ENCODE results near the gene EHBP1. TPM values are rescaled to one million over a fixed set of nuclear protein-coding genes. Genes with fewer than 3 reads are reported as not detected.
A peak's percentile ranks its signal among the peaks of the same experiment; 100 is the strongest.

Gene EHBP1
- total and polyA plus RNA-seq, 2 experiments from 2014 or later: 27.2 to 47.9 TPM

GRCh38 chr2:62745891-62746481, 40.5 kb downstream of the EHBP1 start:
- no peaks in the 10 kb centered on the region for H3K27me3 ChIP-seq (ENCODE audit: insufficient read depth)
- peak overlapping the region; percentile 9; the same call in 1 of the 2 replicates for H3K4me2 ChIP-seq
- no peak for ATAC-seq
- TF ChIP-seq ZNF462 (CRISPR knock-in tag; IDR thresholded peaks at IDR 0.05) (no peak), CREB1 (CRISPR knock-in tag; IDR thresholded peaks at IDR 0.05; ENCODE audit: low read depth) (no peak), POLR2AphosphoS5 (IDR thresholded peaks at IDR 0.05; ENCODE audit: low read depth) (no peak), JUNB (IDR thresholded peaks at IDR 0.05; ENCODE audit: unreplicated experiment) (no peak), STAT1 (IDR thresholded peaks at IDR 0.05; ENCODE audit: unreplicated experiment) (no peak), ZNF114 (CRISPR knock-in tag; IDR thresholded peaks at IDR 0.05) (no peak), NANOG (IDR thresholded peaks at IDR 0.05; ENCODE audit: borderline replicate concordance) (no peak), EZH2phosphoT487 (IDR thresholded peaks at IDR 0.05; ENCODE audit: unreplicated experiment) (no peak), EZH2 (IDR thresholded peaks at IDR 0.05; ENCODE audit: low read depth, unreplicated experiment) (no peak), ZNF331 (CRISPR knock-in tag; IDR thresholded peaks at IDR 0.05; ENCODE audit: low read depth) (no peak)
- TF ChIP-seq, protein P1, sequence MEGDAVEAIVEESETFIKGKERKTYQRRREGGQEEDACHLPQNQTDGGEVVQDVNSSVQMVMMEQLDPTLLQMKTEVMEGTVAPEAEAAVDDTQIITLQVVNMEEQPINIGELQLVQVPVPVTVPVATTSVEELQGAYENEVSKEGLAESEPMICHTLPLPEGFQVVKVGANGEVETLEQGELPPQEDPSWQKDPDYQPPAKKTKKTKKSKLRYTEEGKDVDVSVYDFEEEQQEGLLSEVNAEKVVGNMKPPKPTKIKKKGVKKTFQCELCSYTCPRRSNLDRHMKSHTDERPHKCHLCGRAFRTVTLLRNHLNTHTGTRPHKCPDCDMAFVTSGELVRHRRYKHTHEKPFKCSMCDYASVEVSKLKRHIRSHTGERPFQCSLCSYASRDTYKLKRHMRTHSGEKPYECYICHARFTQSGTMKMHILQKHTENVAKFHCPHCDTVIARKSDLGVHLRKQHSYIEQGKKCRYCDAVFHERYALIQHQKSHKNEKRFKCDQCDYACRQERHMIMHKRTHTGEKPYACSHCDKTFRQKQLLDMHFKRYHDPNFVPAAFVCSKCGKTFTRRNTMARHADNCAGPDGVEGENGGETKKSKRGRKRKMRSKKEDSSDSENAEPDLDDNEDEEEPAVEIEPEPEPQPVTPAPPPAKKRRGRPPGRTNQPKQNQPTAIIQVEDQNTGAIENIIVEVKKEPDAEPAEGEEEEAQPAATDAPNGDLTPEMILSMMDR (conservative IDR thresholded peaks at IDR 0.05; ENCODE audit: low read depth in 2 of 2): no peak
- TF ChIP-seq, protein P2, sequence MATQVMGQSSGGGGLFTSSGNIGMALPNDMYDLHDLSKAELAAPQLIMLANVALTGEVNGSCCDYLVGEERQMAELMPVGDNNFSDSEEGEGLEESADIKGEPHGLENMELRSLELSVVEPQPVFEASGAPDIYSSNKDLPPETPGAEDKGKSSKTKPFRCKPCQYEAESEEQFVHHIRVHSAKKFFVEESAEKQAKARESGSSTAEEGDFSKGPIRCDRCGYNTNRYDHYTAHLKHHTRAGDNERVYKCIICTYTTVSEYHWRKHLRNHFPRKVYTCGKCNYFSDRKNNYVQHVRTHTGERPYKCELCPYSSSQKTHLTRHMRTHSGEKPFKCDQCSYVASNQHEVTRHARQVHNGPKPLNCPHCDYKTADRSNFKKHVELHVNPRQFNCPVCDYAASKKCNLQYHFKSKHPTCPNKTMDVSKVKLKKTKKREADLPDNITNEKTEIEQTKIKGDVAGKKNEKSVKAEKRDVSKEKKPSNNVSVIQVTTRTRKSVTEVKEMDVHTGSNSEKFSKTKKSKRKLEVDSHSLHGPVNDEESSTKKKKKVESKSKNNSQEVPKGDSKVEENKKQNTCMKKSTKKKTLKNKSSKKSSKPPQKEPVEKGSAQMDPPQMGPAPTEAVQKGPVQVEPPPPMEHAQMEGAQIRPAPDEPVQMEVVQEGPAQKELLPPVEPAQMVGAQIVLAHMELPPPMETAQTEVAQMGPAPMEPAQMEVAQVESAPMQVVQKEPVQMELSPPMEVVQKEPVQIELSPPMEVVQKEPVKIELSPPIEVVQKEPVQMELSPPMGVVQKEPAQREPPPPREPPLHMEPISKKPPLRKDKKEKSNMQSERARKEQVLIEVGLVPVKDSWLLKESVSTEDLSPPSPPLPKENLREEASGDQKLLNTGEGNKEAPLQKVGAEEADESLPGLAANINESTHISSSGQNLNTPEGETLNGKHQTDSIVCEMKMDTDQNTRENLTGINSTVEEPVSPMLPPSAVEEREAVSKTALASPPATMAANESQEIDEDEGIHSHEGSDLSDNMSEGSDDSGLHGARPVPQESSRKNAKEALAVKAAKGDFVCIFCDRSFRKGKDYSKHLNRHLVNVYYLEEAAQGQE (IDR thresholded peaks at IDR 0.05; ENCODE audit: unreplicated experiment): no peak
- TF ChIP-seq, protein P3, sequence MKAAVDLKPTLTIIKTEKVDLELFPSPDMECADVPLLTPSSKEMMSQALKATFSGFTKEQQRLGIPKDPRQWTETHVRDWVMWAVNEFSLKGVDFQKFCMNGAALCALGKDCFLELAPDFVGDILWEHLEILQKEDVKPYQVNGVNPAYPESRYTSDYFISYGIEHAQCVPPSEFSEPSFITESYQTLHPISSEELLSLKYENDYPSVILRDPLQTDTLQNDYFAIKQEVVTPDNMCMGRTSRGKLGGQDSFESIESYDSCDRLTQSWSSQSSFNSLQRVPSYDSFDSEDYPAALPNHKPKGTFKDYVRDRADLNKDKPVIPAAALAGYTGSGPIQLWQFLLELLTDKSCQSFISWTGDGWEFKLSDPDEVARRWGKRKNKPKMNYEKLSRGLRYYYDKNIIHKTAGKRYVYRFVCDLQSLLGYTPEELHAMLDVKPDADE (IDR thresholded peaks at IDR 0.05): no peak
- peaks cover 39% of the 10 kb centered on the region for H3K4me1 Mint-ChIP-seq
- no peaks in the 10 kb centered on the region for H3K27me3 Mint-ChIP-seq (ENCODE audit: insufficient read depth, low read depth, poor library complexity)
- no peak overlapping the region for H3K27ac ChIP-seq (ENCODE audit: low read depth)
- peaks cover 37% of the 10 kb centered on the region for H3K4me1 ChIP-seq (ENCODE audit: insufficient read depth)
- H3K4me3 Mint-ChIP-seq: no peak overlapping the region
- peak overlapping the region; percentile 76 for H3K27ac Mint-ChIP-seq
- peaks cover 92% of the 10 kb centered on the region for H3K79me2 ChIP-seq (replicated peaks; ENCODE audit: insufficient read depth)
- DNase-seq (ENCODE audit: low spot score): no peak
- no peaks in the 10 kb centered on the region; the same call in 1 of the 2 replicates for H3K36me3 ChIP-seq (ENCODE audit: insufficient read depth)
- no peaks in the 10 kb centered on the region for H3F3A ChIP-seq (replicated peaks; ENCODE audit: low read depth)
- H3K4me3 ChIP-seq: no peak overlapping the region
- H3K36me3 Mint-ChIP-seq (ENCODE audit: low read depth): peaks cover 28% of the 10 kb centered on the region
- H4K20me1 ChIP-seq (replicated peaks; ENCODE audit: insufficient read depth): no peaks in the 10 kb centered on the region; the same call in 1 of the 2 replicates
- no peaks in the 10 kb centered on the region for H3K9me2 ChIP-seq (ENCODE audit: insufficient read depth)
- H3K9me3 Mint-ChIP-seq: peaks cover 11% of the 10 kb centered on the region; the same call in 2 of the 3 replicates
- no peak overlapping the region for H2AFZ ChIP-seq

Data from GM23338 (cell line).